K562 (cell line): ENCODE results near the gene DGCR8. TPM values are rescaled to one million over a fixed set of nuclear protein-coding genes. Genes with fewer than 3 reads are reported as not detected.

Experiments
- BCL6 ChIP-seq: fragments of 250-450 bp; sonication (Bioruptor Pico); IDR thresholded peaks from 2 replicates; pipeline ENCODE4 v1.4.0; 2020
- POLR2G ChIP-seq: fragments of 200-400 bp; formaldehyde crosslinking; IDR thresholded peaks from 2 replicates; pipeline ENCODE4 v1.6.1; 2017; ENCODE audit warnings: low read depth, mild to moderate bottlenecking, antibody characterized with exemption, low read length, moderate library complexity
- RERE ChIP-seq: sonication (generic); formaldehyde crosslinking; IDR thresholded peaks from 2 replicates; pipeline ENCODE4 v1.8.0; 2023; ENCODE audit warnings: missing genetic modification reagents, mild to moderate bottlenecking, borderline replicate concordance
- SFPQ ChIP-seq: fragments of 200-400 bp; formaldehyde crosslinking; IDR thresholded peaks from 2 replicates; pipeline ENCODE4 v1.6.1; 2017; ENCODE audit warnings: mild to moderate bottlenecking, low read depth, low read length, moderate library complexity
- THRB ChIP-seq: fragments of 450-650 bp; formaldehyde crosslinking; conservative IDR thresholded peaks from 2 replicates; pipeline ENCODE4 v1.4.0; 2022; ENCODE audit warnings: mild to moderate bottlenecking, missing genetic modification characterization
- XRCC5 ChIP-seq: fragments of 200-400 bp; formaldehyde crosslinking; IDR thresholded peaks from 2 replicates; pipeline ENCODE4 v1.6.1; 2017; ENCODE audit warnings: low read depth, mild to moderate bottlenecking, low read length
- ZBTB49 ChIP-seq: sonication (generic); formaldehyde crosslinking; IDR thresholded peaks from 2 replicates; pipeline ENCODE4 v1.8.0; 2022; ENCODE audit warnings: missing genetic modification reagents, mild to moderate bottlenecking, borderline replicate concordance
- ZNF347 ChIP-seq: fragments of 450-650 bp; formaldehyde crosslinking; IDR thresholded peaks from 2 replicates; pipeline ENCODE4 v1.4.0; 2020; ENCODE audit warnings: low read depth, mild to moderate bottlenecking, moderate library complexity
- ZNF436 ChIP-seq: fragments of 250-450, 450-650 bp; sonication (Bioruptor Pico); formaldehyde crosslinking; IDR thresholded peaks from 2 replicates; pipeline ENCODE4 v1.7.0; 2020; ENCODE audit warnings: mild to moderate bottlenecking
- ZNF668 ChIP-seq: fragments of 250-450 bp; sonication (Bioruptor Pico); IDR thresholded peaks from 2 replicates; pipeline ENCODE4 v1.8.0; 2022; ENCODE audit warnings: mild to moderate bottlenecking, inconsistent platforms
- ZSCAN32 ChIP-seq: fragments of 450-650 bp; formaldehyde crosslinking; IDR thresholded peaks from 2 replicates; pipeline ENCODE4 v1.4.0; 2020; ENCODE audit warnings: mild to moderate bottlenecking, moderate library complexity
- polyA plus RNA-seq, 8 experiments: library from polyadenylated mRNA; depleted of rRNA in 4 of 8; stranded (reverse) in 5 of 8; unstranded in 3 of 8; fragments of >200 nt; fragmentation: Nextera tagmentation in 2 of 8; fragmentation: Illumina TruSeq in 1 of 8; extraction: Ambion mirVana in 2 of 8; extraction: Trizol in 1 of 8; gene quantifications; 2 replicates each; pipeline versions ENCODE4 v1.2.1 to v1.2.3, GENCODE V29; 2011 to 2014; ENCODE audit warnings: inconsistent platforms in 1 of 8, missing spikeins in 1 of 8
- total RNA-seq, 7 experiments: library from RNA; depleted of rRNA in 6 of 7; stranded (reverse); fragments of >200 nt in 6 of 7; fragmentation: Illumina TruSeq in 2 of 7; extraction: Trizol in 2 of 7; gene quantifications; 2 replicates each; pipeline versions ENCODE4 v1.2.1 to v1.2.3, GENCODE V29; 2011 to 2021; ENCODE audit warnings: low replicate concordance in 1 of 7
- TF ChIP-seq, protein P1 (sequence below), 2 experiments: fragments of 450-650 bp in 1 of 2; sonication (generic) in 1 of 2; formaldehyde crosslinking; conservative IDR thresholded peaks; 2 replicates each; pipeline versions ENCODE4 v1.4.0 to v1.8.1; 2020 to 2022; ENCODE audit warnings: mild to moderate bottlenecking in 1 of 2, missing genetic modification reagents in 1 of 2

DGCR8 gene
- total and polyA plus RNA-seq, 9 of the 15 experiments (the other 6 are each of a cell fraction or from before 2014, with no cell fraction given): 5.9 to 144 (median 80.1) TPM

DNA sequence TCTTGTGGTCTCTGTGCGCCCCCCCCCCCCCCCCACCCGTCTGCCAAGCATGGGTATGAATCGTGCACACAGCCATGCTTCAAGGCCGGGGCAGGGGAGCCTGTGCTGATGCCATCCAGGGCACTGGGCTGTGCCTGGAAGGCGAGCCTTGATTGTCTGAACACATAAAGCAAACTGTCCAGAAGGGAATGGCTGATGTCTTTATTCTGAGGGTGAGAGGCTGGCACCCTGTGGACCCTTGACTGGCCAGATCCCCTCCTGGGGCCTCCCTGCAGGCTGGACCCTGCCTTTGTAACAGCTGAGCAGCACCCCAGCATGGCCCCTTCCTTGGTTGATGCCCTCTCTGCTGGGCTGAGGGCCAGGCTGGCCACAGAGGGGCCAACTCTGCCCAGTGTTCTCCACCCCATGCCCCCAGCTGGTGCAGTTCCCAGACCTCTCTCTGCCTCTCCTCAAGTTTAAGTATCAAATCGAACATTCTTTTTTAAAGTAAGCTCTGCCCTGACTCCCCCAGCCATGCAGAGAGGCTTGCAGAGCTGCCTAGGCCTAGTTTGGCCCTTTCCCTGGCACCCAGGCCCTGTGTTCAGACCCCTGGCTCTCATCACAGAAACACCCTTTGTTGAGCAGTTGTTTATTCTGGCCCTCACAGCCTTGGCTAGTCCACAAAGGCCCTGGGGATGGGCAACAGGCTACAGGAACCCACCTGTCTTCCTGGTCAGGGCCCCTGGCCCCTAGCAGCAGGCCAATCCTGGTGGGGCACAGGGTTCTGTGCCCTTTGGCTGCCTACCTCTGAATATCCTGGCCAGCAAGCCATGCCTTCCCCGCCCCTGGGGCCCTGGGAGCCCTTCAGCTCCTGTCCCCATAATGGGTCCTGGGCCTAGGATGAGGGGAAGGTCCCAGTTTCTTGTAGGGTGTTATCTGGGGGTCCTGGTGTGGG lies 31.9 kb downstream of the DGCR8 start (continued):
- peak; percentile 68 for TF ChIP-seq BCL6 (CRISPR knock-in tag)
- TF ChIP-seq ZNF347 (CRISPR knock-in tag): no peak
- TF ChIP-seq RERE (CRISPR knock-in tag): no peak
- peak; percentile 55 for TF ChIP-seq POLR2G
- TF ChIP-seq ZBTB49: no peak
- TF ChIP-seq ZNF668 (CRISPR knock-in tag): no peak
- TF ChIP-seq, protein P1, sequence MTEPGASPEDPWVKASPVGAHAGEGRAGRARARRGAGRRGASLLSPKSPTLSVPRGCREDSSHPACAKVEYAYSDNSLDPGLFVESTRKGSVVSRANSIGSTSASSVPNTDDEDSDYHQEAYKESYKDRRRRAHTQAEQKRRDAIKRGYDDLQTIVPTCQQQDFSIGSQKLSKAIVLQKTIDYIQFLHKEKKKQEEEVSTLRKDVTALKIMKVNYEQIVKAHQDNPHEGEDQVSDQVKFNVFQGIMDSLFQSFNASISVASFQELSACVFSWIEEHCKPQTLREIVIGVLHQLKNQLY (CRISPR knock-in tag; conservative IDR thresholded peaks at IDR 0.05): peak; percentile 42 to 77; a peak in 2 of 4 replicates
- no peak for TF ChIP-seq SFPQ
- peak; percentile 51 for TF ChIP-seq ZNF436 (CRISPR knock-in tag)
- no peak for TF ChIP-seq XRCC5
- peak; percentile 43; the same call in 1 of the 2 replicates for TF ChIP-seq ZSCAN32 (CRISPR knock-in tag)
- peak; percentile 47 for TF ChIP-seq THRB (CRISPR knock-in tag)
